ENCODE measurements around the gene NMU.
"Not testable (repeated sequence)": the region's sequence is repeated elsewhere in the genome, so short reads cannot be mapped to it uniquely, and the experiment has no call there.

Gene NMU

DNA sequence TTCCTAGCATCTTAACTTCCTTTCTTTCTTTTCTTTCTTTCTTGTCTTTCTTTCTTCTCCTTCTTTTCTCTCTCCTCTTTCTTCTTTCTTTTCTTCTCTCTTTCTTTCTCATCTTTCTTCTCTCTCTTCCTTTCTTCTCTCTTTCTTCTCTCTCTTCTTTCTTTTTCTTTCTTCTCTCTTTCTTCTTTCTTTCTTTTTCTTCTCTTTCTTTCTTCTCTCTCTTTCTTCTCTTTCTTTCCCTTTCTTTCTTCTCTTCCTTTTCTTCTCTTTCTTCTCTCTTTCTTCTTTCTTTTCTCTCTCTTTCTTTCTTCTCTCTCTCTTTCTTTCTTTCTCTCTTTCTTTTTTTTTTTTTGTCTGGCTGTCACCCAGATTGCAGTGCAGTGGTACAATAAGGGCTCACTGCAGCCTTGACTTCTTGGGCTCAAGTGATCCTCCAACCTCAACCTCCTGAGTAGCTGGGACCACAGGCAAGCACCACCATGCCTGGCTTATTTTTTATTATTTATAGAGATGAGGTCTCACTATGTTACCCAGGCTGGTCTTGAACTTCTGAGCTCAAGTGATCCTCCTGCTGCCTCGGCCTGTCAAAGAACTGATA lies 17.5 kb downstream of the NMU start:
- DNase-seq, result no peak

DNA sequence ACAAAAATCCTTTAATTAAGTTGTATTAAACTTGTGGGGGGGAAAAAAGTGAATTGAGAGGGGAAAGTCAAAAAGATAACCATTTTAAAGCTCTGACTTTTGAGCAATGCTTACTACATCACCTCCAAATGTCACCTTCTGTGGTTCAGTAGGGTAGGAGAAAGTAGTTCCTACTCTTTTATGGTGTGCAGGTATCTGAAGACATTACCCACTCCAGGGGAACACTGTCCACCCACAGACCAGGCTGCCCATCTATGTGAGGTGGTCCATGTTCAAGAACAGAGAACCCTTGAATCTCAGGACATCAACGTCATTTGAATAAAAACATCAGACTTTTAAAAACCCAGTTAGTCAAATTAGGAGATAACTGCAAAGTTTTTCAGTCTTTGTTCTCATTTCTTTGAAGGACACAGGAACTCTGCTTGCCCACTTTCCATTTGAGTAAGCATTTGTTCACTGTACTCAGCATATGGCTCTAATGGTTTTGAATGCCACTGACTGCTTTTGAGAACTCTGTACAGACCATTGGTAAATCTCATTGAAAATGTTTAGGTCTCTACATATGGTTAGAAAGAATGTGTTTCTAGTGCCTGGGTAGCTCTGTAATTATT lies 18.4 kb downstream of the NMU start:
- DNase-seq, result no peak

DNA sequence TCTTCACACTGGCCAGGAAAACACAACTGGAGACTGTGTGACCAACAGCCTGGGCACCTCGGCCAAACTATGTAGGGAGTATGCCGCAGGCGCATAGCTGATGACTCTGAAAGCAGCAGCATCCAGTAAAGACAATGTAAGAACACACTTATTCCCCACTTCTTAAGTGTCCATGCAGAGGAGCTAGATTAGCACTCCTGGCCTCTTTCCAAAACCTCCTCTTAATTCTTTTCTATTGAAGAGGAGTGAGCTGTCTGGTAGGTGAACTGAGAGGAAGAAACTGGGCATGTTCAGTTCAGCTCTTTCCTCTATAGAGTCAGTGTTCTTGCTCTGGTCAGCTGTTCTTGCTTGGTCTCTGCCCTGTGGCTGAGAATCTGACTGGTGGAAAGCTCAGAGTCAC lies 21.1 kb downstream of the NMU start:
- DNase-seq, result no peak

DNA sequence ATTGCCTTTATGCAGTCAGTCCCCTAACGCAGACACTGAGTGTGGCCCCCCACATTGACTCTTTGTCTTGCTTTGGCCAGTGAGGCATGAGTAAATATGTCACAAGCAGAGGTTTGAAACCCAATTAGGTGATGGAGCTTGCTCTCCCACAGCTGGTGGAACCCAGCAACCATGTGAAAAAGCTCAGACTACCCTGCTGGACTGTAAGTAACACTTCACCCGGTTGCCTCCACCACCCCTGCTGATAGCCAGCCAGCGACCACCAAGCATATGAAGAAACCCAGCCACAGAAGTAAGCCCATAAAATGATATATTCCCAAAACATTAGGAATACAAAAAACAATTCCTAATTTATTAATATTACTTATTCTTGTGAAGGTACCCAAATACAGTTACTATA lies 22.5 kb downstream of the NMU start:
- DNase-seq, result no peak

DNA sequence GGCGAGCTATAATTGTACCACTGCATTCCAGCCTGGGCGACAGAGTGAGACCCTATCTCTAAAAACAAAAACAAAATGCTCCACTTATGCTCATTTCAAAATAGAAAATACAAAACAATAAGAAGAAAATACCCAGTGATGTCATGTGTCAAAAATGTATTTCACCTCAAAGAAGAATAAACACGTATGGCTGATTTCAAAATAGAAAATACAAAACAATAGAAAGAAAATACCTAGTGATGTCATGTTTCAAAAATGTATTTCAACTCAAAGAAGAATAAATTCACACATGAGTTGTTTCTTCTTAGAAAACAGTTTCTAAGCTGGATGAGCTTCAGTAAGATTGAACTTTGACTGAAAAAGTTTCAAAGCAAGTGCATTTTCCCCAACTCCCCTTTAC lies 23.8 kb downstream of the NMU start:
- no peak for DNase-seq

DNA sequence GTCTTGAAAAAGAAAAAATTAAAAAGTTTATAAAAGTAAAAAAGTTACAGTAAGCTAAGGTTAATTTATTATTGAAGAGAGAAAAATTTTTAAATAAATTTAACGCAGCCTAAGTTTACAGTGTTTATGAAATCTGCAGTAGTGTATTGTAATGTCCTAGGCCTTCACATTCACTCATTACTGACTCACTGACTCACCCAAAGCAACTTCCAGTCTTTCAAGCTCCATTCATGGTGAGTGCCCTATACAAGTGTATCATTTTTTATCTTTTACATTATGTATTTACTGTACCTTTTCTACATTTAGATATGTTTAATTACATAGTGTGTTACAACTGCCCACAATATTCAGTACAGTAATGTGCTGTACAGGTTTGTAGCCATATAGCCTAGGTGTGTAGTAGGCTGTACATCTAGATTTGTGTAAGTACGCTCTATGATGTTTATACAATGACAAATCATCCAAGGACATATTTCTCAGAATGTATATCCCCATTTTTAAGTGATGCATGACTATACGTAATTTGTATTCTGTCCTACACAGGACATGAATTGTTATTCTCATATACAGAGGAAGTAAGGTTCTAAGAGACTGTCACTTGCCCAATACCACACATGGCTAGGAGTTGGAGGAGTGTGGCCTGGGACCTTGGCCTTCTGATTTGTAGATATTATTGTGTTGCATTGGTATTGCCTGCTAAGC lies 24.6 kb downstream of the NMU start:
- DNase-seq, result no peak

DNA sequence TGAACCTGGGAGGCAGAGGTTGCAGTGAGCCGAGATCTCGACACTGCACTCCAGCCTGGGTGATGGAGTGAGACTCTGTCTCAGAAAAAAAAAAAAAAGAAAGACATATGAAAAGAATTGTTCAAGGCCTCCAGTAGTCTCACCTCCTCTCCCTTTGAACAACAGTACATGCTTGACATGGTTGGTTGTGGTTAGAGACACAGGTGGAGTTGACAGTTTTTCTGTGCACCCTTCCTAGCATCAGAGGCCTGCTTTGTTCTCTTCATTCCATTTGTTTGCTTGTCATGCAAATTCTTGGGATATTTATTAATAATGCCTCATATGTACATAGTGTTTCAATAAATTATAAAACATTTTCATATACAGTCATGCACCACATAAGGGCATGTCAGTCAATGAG lies 25.7 kb downstream of the NMU start:
- no peak for DNase-seq

DNA sequence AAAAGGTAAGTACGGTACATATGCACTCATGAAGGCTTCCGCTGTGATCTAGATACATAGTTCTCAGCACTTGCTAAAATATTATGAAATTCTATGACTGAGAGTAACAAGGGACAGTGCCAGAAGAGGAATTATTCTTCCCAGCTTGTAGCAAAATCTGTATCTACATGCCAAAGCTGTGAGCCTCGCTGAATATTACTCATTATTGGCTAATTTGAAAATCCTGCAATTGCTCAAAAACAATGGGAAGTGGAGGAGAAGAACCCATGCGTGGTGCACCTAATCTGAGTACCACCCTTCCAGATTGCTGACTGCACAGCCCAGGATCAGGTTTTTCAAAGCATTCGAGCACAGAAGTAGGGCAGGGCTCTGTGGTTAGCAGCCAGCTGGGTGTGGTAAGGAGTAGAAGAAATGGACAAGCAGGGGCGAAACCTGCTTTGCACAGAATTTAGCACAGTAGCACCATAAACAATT lies 26.7 kb downstream of the NMU start:
- no peak for DNase-seq

DNA sequence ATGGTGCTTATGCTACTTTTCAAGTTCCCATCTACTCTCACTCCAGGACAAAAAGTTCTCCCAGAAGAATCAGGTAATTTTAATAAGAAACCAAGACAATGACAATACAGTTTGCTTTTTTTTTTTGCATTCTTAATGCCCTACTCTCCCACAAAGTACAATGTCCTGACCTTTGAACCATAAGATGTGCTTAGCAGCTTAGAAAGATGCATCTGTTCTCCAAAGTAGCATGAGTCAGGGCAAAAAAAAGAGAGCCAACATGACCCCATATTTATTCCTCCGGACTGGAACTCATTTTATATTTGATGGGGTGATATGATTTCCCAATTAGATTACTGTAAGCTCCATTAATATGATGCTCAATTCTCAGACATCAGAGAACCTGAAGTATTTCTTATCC lies 27.5 kb downstream of the NMU start:
- no peak for DNase-seq

DNA sequence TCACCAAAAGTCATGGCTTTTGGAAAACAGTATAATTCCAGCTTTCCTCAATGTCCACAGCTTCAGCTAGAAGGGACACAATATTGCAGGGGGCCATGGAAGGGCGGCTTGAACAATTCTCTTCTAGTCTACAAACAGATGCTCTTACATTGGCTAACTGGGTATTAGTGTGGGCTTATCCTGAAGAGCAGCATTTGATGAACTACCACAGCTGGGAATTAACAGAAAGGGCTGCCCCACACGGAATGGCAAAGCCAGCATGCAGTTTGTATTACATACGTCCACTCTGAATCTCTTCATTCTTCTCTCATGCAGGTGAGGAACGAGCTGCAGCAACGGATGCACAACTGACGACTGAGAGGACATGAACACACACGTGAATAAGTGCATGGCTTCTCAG lies 31.1 kb downstream of the NMU start:
- no peak for DNase-seq

DNA sequence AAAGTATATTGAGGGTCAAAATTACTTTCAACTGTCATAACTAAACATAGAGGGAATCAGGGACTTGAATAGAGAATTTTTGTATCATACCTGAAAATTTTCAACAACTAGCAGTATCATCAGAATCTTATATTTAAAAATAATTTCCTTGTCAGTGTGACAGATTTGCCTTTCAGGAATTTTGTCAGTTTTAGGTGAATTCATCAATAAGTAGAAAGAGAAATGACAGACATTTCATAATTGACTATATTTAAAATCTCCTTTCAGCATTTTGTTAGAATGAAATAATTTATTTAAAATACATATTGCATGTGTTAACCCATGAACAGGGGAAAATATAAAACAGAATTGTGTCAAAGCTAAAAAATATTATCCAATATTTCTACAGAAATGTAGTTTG lies 35.5 kb downstream of the NMU start:
- no peak for DNase-seq

DNA sequence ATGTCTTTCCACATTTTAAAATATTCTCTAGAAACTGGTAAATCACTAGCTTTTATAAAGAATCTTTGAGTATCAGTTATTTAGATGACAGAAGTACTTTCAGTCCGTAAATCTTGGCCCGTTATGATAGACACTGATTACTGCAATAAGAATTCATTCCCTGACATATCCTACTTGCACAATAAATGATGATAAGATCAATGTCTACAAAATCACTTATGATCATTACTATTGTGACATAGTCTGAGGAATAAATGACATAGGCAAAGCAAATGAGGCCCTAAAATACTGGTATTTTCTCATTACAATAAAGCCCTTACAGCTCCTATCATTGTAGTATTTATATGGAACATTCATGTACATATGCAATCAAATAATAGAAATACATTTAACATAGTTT lies 37.5 kb downstream of the NMU start:
- no peak for DNase-seq

DNA sequence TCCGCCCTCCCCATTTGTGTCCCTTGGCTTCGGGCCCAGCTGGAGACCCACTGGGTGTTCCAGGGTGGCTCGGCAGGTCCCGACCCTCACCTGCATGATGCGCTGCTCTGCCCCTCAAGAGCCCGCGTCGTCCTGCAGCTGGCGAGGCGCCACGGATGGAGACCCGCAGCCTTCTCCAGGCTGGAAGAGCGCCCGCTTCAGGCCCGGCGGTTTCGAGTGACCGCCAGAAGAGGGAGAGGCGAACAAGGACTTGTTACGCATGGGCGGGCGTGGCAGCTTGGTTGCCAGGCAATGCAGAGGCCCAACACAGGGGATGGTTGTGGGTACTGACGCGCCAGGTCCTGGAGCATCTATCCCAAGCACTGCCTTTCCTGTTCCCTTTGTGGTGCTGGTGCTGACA lies 44.1 kb downstream of the NMU start, which contains the start of gene PDCL2:
Gene PDCL2, minus strand, starts transcription at position 232 of the 400 bp plus-strand sequence. Its CDS starts 136 bp downstream, at position 96.
- no peak for DNase-seq

DNA sequence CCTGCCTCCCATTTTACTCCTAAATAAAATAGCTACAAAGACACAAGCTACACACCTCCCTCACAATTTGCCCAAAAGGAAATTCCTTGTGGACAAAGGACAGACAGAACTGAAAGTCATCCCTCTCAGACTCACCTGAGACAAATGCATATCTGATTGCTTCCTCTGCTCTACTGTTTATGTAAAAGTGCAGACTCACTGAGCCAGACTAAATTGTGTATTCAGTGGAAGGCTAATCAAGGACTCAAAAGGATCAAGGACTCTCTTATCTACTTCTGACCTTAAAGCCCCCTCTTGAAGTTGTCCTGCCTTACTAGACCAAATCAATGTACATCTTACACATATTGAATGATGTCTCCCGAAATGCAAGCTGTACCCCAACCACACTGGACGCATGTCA lies 47.9 kb downstream of the NMU start:
- DNase-seq, result no peak

DNA sequence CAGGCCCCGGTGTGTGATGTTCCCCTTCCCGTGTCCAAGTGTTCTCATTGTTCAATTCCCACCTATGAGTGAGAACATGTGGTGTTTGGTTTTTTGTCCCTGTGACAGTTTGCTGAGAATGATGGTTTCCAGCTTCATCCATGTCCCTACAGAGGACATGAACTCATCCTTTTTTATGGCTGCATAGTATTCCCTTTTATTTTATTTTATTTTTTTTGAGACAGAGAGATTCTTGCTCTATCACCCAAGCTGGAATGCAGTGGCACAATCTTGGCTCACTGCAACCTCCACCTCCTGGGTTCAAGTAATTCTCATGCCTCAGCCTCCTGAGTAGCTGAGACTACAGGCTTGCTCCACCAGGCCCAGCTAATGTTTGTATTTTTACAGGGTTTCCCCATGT lies 53.3 kb downstream of the NMU start:
- DNase-seq, result not testable (repeated sequence)

DNA sequence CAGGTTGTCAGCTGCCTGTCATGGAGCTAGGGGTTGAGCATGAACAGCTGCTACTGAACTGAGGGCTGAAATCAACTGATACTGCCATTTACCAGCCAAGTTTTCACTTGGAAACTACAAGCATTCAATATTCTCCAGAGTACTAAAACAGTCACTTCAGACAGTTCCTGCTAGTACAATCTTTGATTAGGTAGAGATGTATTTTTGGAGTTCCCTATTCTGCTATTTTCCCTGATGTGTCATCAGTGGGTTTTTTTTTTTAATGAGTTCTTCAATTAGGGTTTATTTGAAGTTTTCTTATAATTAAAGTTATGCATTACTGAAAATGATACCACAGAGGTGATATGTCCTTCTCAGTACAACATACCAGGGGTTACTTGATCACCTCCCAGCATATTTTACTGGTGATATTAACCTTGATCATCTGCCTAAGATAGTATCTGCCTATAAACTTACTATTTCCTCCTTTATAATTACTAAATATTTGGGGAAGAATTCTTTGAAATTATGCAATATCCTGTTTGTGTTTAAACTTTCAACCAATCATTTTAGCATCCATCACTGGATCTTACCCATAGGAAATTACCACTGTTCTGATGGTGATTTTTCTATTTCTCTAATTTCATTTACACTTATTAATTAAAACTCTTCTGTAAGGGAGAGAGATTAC lies 57.6 kb downstream of the NMU start:
- no peak for DNase-seq

DNA sequence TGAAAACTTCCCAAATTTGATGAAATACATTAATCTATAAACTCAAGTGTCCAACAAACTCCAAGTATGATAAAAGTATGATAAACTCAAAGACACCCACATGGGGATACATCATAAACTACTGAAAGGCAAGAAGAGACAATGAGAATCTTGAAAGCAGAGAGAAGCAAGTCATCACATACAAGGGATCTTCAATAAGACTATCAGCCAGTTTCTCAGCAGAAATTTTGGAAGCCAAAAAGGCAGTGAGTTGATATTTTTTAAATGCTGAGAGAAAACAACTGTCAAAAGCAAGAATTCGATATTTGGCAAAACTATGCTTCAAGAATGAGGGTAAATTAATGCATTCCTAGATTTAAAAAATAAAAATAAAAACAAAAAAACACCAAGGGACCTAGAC lies 60.6 kb downstream of the NMU start:
- no peak for DNase-seq

DNA sequence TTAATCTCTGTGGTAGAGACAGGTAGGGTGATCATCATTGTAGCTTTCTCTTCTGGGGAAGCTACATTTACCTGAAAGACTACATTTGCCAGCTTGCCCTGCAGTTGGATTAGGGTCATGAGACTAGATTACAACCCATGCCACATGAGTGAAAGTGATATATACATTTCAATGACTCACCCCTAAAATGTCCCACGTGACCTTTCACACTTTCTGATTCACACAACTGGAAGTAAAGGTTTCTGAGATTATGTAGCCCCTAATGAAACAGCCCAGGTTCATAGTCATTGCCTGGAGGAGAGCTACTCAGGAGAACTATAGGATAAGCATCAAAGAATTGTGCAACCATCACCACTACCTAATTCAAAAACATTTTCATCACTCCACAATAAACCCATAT lies 61.8 kb downstream of the NMU start:
- no peak for DNase-seq

DNA sequence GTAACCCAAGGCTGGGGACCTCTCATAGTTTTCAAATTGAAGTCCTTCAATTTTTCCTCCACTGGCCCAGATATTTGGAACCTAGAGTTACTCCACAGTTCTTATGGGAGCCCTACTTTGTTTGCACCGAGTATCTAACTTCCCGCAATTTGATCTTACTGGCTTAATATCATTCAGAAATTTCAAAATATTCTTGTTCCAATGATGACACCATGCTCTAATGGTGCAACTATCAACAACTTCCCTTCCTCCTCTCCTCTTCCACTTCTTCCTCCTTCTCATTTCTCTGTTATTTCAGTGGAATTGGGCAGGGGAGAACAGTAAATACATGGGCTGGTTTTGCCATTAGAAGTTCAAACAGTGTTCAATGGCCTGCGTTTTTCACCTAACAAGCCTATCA lies 64.3 kb downstream of the NMU start:
- no peak for DNase-seq

DNA sequence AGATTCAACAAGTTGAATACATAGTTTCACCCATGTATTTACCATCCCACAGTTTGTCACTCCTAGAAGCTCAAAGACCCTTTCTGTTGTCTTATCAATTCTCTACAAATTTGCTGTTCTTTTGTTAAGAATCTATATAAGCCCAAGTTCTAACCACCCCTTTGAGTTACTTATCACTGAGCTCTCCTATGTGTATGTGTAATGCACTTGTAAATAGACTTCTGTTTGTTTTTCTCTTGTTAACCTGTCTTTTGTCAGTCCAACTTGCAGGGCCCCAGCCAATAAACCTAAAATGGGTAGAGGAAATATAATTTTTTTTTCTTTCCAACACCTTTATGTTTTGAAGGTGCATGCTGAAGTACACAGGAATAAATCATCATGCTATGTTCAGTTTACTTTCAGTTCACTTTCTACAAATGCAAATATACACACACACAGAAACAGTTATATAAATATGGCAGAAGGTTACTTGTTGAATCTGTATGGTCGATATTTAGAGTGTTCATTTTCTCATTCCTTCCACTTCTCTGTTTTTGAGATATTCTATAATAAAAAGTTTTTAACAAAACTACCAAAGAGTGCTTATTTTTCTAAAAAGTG lies 67.1 kb downstream of the NMU start:
- no peak for DNase-seq

DNA sequence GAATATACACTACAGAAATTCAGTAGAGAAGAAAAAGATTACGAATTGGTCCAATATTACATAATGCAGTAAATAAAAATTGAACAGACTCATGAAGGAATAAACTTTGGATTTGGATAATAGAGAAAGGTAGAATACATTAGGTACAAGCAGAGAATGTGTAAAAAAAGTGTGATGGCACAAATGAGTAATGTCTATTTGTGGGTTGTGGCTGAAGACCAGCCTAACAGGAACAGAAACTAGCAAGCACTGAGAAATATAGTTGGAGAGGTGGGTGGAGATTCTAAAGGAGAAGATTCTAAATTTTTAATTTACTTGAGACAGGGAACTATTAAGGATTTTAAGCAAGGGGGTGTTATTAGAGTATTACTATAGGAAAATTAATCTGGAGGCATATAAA lies 74.2 kb downstream of the NMU start:
- no peak for DNase-seq

DNA sequence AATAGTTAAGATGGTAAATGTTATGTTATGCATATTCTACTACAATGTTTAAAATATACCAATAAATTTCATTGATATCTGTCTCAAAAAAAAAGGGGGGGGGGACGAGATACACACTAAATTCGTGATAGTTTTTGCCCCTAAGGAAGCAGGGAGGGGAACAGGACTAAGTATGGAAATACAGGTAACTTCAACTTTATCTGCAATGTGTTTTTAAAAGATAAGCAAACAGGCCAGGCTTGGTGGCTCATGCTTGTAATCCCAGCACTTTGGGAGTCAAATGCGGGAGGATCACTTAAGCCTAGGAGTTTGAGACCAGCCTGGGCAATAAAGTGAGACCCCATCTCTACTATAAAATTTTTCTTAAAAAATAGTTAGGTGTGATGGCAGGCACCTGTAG lies 76.0 kb downstream of the NMU start:
- no peak for DNase-seq

DNA sequence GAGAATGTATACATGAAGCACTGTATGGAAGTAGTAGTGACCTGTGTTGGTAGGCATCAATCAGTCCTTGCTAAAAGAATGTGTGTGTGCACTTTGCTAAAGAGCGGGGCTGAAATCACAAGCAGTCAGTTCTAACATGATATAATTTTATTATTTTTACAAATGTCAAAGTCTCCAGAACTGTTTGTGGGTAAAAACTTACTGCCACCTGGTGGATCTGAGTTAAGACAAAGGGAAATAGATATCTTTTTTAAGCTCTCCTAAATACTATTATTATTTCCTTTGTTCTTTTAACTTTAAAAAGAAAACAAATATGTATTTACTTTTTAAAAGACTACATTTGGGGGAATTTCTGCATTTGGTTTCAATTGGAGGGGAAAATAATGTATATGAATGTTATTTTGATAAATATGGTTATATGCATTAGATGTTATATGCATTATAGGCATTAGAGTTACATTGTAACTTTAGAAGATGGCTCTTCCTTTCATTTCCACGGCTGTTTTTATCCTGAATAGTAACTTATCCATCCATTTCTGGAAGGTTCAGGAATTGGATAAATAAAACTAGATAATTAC lies 81.6 kb downstream of the NMU start:
- DNase-seq, result no peak
